ENCODE data around the gene LRP8. TPM values are rescaled to one million over a fixed set of nuclear protein-coding genes. Genes with fewer than 3 reads are reported as not detected.

LRP8 gene
- total and polyA plus RNA-seq, 11 donors, result 0.27 to 8.0 (median 1.7) TPM

DNA sequence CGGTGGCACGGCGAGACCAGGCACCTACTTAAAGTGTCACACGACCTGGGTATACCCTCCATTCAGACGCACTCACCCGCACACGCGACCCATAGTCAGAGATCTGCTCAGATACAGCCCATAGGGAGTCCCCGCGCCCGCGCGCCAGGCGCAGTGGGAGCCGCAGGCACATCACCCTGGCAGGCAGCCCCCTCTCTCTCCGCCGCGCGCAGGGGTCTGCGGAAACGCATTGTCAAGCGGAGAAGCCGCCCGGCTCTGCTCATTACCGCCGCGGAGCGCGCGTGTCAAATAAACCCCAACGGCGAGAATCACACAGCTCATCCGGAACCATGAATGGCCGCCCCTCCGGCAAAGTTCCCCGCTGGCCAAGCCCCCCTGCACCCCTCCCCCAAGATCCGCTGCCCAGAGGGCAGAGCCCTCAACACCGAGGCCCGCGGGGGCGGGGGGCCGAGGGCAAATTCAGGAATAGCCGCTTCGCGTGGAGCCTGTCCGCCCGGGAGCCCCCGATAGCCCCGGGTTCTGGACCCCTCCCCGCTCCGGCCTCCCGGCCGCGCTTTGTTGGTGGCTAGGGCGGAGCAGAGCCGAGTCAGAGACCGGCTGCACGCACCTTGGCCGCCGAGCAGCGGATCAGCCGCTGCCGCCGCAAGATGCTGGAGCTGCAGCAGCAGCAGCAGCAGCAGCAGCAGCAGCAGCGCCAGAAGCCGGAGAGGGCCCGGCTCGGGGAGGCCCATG is 522 bp downstream of the LRP8 start:
- no peak for ATAC-seq
- Histone ChIP-seq H3K27ac (peak overlapping the region in 4 of 12 donors; percentile 0 to 46 (median 33)), H3K27me3 (peaks cover 0 to 4% (median 0%) of the 10 kb centered on the region in 9 donors), H3K4me1 (peaks cover 0 to 34% (median 17%) of the 10 kb centered on the region in 12 donors), H3K36me3 (no peaks in the 10 kb centered on the region), H3K9me3 (no peaks in the 10 kb centered on the region), H3K4me3 (peak overlapping the region; percentile 55 to 93 (median 70))
- peak in 2 of 5 donors; percentile 30 to 75 for DNase-seq
- intact Hi-C loops (cut with DNase I), result no loop called here
- no peak for TF ChIP-seq POLR2A (IDR thresholded peaks at IDR 0.05)
- no peak for TF ChIP-seq CTCF (IDR thresholded peaks at IDR 0.05)
- WGBS, 4 donors, result 0 to 2% (median 1%) methylated on average over 20 to 68 of the region's 68 CpGs

GRCh38 chr1:53326598-53327181 is 1.2 kb downstream of the LRP8 start:
- Histone ChIP-seq H3K27ac (peak overlapping the region in 4 of 12 donors; percentile 13 to 72 (median 56)), H3K27me3 (peaks cover 0 to 4% (median 0%) of the 10 kb centered on the region in 9 donors), H3K9me3 (no peaks in the 10 kb centered on the region), H3K4me1 (peaks cover 0 to 34% (median 17%) of the 10 kb centered on the region in 12 donors), H3K36me3 (no peaks in the 10 kb centered on the region), H3K4me3 (peak overlapping the region; percentile 55 to 93 (median 70))
- 0 to 1% (median 1%) methylated on average over 28 to 53 of the region's 53 CpGs; no CpG with 5 or more reads in 1 of the 4 donors for WGBS, 4 donors
- TF ChIP-seq POLR2A (IDR thresholded peaks at IDR 0.05), result no peak
- TF ChIP-seq CTCF (IDR thresholded peaks at IDR 0.05), result no peak
- DNase-seq (no peak), ATAC-seq (peak; percentile 14 to 60 (median 50))
- intact Hi-C loops (cut with DNase I), result no loop called here

DNA sequence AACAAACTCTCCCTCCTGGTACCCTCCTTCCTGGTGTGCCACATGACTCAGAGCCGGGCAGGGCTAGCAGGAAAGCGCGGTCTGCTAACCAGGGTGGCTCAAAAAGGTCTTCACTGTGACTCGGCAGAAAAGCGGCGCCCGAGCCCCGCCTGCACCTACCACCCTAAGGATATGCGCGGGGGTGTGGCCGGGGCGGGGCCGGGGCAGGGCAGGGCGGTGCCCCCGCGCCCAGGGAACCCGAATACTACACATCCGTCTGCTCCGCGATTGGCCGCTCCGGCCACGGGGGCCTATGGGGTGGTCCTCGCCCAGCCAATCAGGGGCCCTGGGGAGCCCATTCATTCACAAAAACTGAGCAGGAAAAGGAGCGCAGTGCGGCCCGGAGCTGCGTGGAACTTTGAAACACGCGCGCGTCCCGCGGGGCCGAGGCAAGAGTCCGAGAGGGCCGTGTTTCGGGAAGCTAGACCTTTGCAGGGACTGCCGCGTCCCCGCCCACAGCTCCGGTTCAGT is 1.7 kb downstream of the LRP8 start:
- 0 to 1% (median 0%) methylated on average over 33 to 42 of the region's 42 CpGs for WGBS, 4 donors
- Histone ChIP-seq H3K4me3 (peak overlapping the region; percentile 55 to 93 (median 70)), H3K36me3 (no peaks in the 10 kb centered on the region), H3K27ac (peak overlapping the region in 9 of 12 donors; percentile 5 to 72 (median 41)), H3K27me3 (peaks cover 0 to 4% (median 0%) of the 10 kb centered on the region in 9 donors), H3K9me3 (no peaks in the 10 kb centered on the region), H3K4me1 (peaks cover 0 to 34% (median 17%) of the 10 kb centered on the region in 12 donors)
- DNase-seq (peak; percentile 85 to 92 (median 88)), ATAC-seq (peak; percentile 94 to 96 (median 95))
- intact Hi-C loops (cut with DNase I), result no loop called here
- TF ChIP-seq CTCF (IDR thresholded peaks at IDR 0.05) (no peak), POLR2A (IDR thresholded peaks at IDR 0.05) (no peak)

Data from heart left ventricle (tissue), 16 donors.